NCI-H1694 (cell line): ENCODE data around the gene DLL1.

Source experiments
- DNase-seq: peaks from one replicate; lab custom pipeline; 2025; lab: John Stamatoyannopoulos, UW

DLL1 gene

GRCh38 chr6:170295510-170296422 lies 4.9 kb upstream of the DLL1 start:
- no peak for DNase-seq

DNA sequence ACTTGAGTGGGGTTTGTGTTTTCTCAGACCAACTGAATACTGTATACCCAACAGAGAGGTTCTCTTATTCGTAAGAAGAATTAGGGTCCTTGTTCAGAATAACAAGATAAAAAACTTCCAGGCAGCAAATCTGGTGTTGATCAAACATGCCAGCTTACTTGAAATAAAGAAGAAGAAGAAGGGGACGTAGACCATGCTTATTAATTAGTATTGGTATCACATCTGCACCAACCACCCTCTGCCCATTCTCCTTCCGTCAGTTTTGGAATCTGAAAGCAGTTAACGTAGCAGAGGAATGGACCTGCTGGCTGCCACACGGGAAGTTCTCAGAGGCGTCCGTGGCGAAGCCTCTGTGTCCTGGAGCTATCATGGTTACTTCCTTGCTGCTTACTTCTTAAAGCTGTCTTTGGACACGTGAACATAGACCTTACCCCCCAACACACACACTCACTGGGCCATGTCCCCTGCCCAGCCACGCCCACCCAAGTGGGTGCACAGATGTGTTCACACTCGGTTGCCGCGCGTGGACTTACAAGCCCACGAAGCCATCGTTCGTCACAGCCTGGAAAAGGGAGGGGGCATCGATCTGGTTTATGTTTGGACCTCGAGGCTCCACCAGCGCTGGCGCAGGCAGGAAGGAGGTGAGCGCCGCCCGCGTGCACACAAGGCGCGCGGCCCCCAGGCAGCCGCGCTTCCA lies 4.1 kb upstream of the DLL1 start:
- no peak for DNase-seq

DNA sequence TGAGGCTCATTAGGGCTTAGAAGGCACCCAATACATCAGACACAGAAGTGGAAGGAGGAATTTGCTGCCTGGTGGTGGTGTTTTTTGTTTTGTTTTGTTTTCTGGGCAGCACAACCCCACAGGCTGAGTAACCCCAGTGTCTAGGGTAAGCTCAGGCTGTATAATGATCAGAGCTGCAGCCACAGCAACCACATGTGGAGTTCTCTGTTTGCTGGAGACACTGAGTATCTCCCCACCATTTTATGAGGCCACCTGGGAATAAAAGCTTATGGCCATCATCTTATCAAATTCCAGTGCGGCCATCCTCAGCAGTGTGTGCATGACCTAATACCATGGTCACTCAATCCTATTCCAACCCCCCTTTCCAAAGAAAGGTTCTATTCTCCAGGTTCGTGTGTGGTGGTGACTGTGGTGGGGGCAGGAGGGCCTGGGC lies 3.4 kb upstream of the DLL1 start:
- DNase-seq = no peak

DNA sequence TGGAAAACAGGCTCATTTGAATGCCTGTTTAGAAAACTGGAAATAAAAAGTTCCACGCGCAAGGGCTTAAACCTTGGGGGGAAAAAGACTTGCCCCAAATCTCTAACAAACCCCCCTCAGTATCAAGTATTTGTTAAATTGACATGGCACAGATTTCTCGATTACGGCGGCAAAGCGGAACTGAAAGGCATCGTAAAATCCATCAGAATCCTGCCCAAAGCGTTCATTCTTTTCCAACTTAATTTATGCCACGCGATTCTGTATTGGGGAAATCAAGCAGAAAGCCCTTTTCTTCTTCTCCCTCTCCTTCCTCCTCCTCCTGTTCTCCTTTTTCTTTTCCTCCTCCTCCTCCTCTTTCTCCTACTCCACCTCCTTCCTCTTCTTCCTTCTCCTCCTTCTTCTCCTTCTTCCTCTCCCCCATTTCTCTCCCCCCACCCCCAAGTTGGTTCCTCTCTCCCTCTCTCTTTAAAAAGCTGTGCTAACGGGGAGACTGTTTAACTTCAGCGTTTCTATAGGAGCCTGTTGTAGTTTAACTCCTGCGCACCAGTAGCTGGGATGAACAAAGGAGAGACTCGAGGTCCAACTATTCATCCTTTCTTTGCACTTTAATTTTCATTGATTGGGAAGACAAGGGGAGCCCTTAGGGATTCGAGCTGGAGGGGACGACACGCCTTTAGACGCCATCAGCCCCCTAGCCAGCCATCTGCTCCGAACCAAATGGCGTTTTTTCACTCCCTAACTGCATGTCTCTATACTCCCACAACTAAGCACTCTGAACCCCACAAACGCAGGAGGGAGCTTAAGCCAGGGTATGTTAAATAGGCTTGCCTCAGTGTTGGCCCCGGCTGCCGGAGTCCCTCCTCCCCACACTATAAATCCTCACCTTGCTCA lies 2.7 kb upstream of the DLL1 start:
- DNase-seq = peak; percentile 30

- peak; percentile 48 for DNase-seq
These were observed 1.7 kb upstream of the DLL1 start for GRCh38 chr6:170292407-170293158.

DNA sequence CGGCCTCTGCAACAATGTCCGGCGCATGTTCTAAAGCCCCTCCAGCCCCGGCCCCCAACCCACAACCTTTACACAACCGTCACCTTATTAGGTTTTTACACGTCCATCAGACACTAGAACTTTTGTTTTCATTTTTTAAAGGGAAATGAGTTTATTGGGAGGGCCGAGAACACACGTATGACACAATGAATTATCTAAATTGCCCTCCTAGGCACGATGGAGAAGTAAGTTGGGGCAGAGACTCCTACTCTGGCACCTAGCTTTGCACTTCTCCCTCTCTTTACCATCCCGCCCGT lies 1.2 kb upstream of the DLL1 start:
- no peak for DNase-seq

DNA sequence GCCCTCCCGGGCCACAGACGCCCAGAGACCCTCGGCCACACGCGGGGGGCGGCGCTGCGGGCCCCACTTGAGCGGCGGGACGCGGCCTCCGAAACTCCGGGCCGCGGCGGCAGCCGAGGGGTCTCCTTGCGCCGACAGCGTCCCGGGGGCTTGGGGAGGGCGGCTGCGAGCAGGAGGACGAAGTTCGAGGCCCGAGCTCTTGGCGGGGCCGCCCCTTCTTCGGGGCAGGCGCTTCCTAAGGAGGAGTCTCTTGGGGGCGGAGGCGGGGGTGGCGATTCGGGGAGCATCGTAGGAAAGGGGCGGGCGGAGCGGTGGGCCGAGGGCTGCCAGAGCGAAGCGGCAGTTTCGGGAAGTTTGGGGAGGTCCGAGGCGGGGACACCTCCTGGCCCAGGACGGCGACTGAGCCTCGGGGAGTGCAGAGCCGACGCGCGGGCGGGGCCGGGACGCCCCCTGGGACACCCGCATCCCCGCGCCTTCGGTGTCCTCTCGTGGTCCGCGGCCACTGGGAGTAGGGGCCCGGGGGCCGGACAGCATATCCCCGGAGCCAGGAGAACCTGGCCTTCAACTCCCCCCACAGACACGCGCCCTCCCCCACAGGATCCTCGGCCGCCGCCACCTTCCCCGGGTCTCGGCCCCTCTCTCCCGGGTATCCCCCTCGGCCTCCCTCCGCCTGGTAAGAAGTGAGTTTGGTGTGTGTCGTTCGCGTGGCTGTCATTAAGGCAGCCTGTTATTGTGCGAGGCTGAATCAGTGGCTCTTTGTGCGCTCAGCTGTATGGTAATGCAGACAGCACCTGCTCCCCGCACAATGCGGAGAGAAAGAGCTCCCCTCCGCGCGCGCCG lies 613 bp upstream of the DLL1 start:
- peak; percentile 28 for DNase-seq

- DNase-seq = no peak
These were observed 955 bp downstream of the DLL1 start for GRCh38 chr6:170289951-170290295.

DNA sequence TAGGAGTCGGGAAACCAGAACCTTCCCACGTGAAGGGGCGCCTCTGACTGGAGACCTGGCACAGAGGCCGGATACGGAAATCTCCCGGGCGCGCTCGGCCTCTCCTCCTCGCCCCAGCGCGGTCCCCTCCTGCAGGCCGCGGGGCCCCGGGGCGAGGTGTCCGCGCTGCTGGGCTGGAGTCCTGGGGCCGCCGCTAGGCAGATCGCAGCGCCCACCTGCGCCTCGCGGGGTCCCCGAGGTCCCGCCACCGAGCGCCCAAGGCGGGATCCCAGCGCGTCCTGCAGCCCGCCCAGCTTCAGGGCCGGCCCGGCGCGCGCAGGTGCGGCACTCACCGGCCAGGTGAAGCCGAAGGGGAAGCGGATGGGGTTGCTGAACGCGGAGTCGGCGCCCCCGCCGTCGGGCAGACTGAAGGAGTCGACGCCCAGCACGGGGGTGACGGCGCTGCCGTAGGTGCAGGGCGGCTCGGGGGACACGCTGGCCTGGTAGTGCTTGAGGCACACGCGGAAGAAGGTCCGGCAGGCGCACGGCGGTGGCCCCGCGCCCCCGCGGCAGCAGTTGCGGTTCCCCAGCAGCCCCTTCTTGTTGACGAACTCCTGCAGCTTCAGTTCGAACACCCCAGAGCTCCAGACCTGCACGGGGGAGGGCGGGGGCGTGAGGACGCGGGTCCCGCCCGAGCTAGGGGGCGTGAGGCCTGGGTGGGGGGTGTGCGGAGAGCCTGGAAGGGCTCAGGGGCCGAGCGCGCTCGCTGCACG lies 1.5 kb downstream of the DLL1 start:
- no peak for DNase-seq

DNA sequence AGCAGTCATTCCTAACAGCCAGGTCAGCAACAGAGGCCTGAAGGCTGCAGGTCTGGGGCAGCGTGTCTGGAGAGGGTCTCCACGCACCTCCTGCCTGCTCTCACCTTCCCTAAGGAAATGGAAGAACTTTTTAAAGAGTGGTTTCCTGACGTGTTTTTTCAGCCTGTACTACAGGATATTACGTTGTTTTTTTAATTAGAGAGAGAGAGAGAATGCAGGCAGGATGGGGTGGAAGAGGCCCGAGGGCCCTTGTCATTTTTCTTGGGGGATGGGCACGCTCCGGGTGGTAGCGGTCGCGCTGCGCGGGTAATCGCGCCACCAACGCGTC lies 2.1 kb downstream of the DLL1 start:
- DNase-seq = no peak

DNA sequence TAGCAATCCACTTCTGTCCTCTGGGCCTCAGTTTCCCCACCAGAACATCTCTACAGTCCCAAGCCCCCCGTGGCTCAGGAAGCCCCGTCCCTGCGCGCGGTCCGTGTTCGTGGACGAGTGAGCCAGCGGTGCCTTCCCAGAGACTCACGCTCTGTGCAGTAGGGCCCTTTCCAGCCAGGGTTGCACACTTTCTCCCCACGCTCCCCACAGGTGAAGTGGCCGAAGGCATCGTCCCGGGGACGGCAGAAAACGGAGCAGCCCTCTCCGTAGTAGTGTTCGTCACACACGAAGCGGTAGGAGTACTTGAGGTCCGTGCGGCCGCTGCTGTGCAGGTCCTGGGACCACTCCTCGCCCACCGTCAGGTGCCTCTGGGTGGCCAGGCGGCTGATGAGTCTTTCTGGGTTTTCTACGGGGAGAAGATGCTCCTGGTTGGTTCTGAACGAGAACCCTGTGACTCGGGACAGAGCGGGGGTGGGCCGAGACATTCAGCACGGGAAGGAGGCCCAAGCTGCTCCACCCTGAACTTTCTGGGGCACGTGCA lies 2.7 kb downstream of the DLL1 start:
- DNase-seq = no peak

GRCh38 chr6:170287371-170287876 lies 3.5 kb downstream of the DLL1 start:
- no peak for DNase-seq

GRCh38 chr6:170286934-170287265 lies 4.0 kb downstream of the DLL1 start:
- no peak for DNase-seq

GRCh38 chr6:170286246-170286933 lies 4.5 kb downstream of the DLL1 start:
- DNase-seq = no peak

DNA sequence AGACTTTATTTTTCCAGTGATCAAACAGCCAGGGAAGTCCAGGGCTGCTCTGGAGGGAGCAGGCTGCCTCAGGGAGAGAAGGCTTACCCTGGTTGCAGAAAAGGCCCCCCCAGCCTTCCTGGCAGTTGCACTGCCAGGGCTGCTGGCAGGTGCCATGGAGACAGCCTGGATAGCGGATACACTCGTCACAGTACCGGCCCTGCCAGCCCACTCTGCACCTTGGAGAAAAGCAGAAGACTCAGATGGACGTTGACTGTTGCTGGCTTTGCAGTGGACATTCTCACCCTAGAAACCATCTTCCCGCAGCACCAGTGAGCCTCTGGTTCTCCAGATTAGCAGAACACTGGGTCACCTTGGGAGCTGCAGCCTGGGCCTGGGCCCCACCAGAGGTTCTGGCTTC lies 5.4 kb downstream of the DLL1 start:
- DNase-seq = no peak

DNA sequence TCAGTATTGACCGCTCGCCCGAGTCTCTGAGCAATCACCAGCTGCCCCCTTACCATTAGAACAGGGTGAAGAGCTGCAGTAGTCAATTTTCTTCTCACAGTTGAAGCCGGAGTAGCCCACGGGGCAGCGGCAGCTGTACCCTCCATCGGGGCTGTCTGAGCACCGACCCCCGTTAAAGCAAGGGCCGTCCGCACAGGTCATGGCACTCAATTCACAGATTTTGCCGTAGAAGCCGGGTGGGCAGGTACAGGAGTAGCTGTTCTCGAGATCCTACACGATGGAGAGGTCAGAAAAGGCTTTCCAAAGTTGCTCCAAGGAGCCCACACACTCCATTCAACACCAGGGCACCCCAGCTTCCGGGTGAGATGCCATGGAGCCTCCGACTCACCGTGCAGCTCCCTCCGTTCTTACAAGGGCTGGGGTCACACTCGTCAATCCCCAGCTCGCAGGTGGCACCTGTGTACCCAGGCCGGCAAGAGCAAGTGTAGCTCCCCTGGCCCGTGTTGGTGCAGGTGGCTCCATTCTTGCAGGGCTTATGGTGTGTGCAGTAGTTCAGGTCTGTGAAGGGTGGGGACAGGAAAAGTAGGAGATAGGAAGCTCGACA lies 5.9 kb downstream of the DLL1 start:
- no peak for DNase-seq

- DNase-seq = no peak
These were observed 6.6 kb downstream of the DLL1 start for GRCh38 chr6:170284126-170284773.
